GM18861 (cell line): ENCODE results near the gene HERC5.
"Not testable (repeated sequence)": the region's sequence is repeated elsewhere in the genome, so short reads cannot be mapped to it uniquely, and the experiment has no call there.

Source experiments
- ATAC-seq: cut with Tn5 transposase; IDR thresholded peaks from one replicate; pipeline ENCODE4 v1.9.1; 2021; ENCODE audit not compliant: unreplicated experiment

Gene HERC5

DNA sequence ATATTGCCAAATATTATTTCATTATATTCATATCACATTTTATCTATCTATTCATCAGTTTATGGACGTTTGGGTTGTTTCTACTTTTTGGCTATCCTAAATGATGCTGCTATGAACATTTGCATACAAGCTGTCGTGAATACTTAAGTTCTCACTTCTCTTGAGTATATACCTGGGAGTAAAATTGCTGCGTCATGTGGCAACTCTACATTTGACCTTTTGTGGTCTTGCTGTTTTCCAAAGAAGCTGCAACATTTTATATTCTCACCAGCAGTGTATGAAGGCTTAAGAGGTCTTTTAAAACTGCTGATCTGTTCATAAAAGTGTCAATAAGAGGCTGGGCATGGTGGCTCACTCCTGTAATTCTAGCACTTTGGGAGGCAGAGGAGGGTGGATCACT lies 60.9 kb downstream of the HERC5 start:
- no peak for ATAC-seq

DNA sequence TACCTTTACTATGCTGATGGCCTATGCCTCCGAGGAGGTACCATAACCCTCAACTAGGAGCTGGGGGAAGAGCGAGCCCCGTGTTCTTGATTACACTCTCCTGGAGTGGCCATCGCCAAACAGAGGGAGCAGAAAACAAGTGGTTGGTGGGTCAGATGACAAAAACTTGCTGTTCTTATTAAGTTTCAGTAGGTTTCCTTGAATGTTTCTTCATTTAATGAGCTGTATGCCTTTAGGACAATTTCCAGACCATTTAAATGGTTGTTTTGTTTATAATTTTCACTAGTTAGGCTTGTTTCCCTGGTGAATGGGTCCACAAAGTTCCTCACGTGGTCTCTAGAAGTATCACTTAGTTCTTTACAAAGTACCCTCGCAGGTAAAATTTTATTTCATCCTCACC lies 62.0 kb downstream of the HERC5 start:
- no peak for ATAC-seq

DNA sequence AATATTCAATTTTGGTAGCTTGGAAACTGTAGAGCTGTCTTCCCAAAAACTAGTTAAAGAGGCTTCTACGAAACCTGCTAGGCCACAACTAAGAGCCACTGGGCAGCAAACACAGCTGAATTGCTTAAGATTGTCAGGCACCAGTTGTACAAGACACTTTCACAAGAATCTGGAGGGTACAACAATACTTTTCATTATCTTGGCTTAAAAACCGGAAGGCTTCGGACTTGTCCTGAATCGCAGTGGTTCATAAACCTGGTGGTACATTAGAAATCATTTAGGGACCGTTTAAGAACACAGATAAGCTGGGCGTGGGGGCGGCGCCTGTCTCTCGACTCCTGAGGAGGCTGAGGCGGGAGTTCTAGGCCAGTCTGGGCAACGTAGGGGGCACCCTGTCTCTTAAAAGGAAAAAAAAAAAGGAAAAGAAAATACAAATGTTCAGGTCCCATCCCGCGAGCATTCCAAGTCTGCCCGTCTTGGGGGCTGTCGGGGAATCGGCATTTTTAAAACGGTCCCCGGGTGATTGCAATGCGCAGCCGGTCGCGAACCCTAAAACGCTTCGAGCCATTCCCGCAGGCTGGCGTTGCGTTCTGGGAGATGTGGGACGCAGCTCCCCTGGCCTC lies 65.9 kb downstream of the HERC5 start:
- ATAC-seq: no peak

DNA sequence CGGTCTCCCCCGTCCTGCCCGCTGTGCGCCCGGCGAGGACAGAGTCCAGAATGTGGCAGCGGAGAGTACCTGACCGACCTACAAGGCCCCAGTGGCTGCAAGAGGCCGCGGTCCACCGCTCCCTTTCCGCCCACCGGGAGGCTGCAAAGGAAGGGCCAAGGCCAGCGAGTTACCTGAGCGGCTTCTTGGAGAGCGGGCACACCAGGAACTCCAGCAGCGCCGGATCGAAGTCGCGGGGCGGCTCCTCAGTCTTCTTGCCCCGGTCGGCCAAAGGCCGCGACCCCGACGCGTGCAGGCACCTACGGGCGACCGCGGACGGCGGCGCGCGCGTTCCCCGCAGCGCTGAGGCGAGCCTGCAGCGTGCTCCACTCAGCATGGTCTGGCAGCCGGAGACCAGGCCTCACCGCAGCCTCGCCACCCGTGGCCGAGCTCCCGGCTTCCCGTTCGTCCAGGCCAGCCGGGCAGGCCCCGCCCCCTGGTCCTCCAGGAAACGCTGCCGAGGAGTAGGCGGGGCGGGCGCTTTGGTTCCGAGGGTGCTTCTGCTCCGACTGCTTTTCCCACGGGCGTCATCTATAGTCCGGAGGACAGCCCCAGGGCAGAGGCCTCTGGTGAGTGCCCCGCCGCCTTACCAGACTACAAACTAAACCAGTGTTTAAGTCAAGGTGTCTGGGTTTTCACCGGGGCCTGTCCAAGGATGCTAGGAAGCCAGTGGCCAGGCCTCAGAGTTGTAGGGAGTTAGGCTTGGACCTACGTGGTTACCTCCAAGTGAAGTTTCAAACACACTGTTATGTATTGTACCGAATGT lies 66.6 kb downstream of the HERC5 start, which contains the start of gene PYURF:
TSS of gene PYURF (minus strand) at position 452 of the 805 bp plus-strand sequence. CDS start at position 376, 76 bp downstream.
- ATAC-seq: peak; percentile 71

DNA sequence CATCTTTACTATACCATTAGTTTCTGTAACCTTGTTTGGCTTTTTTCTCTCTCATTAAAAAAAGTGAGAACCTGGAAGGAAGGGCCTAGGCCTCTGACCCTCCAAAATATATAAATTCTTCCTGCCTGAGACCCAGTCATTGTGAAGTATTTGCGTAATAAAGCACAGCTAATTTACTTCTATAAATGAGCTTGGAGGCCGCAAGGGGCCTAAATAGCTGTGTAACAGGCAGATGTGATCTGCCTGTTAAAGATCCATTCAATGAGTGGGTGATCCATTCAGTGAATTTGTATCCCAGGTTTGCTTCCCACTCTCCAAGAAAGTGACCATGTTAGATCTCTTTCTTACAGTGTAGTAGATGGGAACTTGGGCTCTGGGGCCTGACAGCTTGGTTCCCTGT lies 67.3 kb downstream of the HERC5 start:
- ATAC-seq: no peak

DNA sequence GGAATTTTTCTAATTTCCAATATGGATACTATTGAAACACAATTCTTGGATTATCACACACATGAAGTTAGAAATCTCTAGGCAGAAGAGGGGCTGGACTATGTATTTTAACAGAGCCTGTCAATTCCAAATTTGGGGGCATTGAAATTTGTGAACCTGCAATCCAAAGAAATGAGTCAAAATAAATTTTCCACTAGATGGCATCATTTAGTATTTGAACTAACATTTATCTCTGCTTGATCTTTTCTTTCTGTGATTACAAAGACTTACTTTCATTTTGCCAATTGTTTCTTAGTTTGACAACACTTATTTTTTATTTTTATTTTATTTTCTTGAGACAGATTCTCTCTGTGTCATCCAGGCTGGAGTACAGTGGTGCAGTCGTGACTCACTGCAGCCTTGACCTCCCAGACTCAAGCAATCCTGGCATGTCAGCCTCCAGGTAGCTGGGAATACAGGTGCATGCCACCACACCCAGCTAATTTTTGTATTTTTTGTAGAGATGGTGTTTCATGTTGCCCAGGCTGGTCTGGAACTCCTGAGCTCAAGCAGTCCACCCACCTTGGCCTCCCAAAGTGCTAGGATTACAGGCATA lies 69.4 kb downstream of the HERC5 start:
- ATAC-seq: no peak

DNA sequence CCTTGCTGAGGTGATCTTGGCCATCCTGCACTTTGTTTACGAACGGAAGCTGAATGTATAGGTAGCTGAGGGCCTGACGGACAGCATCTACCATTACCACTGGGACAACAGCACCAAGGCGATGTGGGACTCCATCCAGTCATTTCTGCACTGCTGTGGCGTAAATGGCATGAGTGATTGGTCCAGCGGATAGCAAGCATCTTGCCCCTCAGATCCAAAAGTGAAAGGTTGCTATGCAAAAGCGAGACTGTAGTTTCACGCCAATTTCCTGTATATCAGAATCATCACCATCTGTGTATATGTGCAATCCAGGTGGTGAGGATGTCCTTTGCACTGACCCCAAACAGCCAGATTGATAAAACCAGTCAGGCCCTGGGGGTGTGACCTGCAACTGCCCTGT lies 70.9 kb downstream of the HERC5 start:
- ATAC-seq: no peak

DNA sequence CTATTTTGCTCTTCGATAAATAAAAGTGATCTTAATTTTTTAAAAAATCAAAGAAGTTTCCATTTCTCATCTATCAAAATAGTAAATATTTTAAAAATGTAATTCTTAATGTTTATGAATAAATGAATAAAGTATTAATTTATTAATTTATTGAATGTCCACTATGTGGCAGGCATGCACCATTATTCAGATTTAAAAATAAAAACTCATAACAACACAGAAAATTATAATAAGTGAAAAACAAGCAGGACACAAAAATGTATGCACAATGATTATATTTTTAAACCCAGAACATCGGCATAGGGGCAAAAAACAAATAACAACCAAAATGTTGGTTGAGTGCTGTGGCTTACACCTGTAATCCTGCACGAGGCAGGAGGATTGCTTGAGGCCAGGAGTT lies 71.9 kb downstream of the HERC5 start:
- no peak for ATAC-seq

DNA sequence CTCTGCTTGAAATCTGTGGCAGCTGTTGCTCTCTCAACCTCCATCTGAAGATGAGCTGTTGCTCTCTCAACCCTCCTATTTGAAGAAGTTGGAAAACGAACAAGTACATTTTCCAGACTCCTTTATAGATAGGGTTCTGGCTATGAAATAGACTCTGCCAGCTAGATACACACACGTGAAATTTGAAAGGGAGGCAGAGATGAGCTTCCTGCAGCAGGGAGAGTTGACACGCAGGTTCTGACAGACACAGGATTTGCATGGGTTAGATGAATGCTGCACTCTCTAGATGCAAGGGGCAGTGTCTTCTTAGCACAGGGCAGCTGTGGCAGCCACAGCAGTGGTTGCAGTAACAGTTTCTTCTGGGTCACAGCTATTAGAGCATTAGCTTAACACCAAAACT lies 74.6 kb downstream of the HERC5 start:
- no peak for ATAC-seq

DNA sequence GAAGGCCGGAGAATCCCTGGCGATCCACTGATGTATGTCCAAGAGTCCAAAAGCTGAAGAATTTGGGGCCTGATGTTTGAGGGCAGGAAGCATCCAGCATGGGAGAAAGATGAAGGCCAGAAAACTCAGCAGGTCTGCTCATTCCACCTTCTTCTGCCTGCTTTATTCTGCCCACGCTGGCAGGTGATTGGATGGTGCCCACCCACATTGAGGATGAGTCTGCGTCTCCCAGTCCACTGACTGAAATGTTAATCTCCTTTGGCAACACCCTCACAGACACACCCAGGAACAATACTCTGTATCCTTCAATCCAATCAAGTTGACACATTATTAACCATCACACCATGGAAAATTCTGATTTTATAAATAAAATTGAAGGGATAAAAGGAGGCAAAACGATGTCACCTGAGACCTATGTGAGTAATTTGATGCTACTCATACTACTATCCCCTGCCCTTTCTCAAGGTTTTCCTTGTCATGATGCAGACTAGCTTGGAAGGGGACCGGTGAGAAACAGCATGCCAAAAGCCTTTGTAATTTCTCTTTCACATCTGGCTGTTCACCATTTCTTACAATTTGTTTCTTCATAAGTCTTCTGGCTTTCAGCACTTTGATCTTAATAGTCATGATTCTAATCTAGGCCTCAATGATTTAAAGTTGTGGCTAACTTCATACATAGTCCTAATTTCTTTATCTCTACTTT lies 76.3 kb downstream of the HERC5 start:
- no peak for ATAC-seq

DNA sequence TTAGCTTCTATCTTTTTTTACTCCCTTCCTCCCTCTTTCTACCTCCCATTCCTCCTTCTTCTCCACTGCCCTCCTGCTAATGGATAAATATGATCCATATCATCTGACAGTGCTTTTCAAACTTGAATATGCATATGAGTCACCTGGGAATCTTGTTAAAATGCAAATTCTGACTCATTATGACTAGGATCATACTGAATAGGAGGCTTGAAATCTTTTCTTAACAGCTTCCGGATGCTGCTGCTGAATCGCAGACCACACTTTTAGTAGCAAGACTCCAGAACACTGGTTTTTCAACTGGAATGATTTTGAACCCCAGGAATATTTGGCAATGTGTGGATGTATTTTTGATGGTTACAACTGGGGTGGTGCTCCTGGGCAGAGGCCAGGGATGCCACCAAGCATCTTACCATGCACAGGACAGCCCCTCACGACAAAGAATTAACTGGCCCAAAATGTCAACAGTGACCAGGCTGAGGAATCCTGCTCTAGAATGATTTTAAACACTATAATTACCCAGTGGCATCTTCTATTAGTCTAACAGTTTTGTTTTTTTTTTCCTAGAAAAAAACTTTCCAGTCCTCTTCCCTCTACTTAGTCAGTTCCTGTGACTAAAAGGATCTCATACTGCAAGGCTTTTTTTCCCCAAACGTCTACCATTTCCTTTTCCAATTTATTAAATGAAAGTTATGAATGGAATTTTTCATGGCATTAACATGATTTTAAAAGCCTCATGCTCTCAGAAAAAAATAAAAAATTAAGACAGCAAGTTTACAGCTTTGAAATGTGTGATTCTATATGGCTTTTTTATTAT lies 77.2 kb downstream of the HERC5 start:
- ATAC-seq: no peak

DNA sequence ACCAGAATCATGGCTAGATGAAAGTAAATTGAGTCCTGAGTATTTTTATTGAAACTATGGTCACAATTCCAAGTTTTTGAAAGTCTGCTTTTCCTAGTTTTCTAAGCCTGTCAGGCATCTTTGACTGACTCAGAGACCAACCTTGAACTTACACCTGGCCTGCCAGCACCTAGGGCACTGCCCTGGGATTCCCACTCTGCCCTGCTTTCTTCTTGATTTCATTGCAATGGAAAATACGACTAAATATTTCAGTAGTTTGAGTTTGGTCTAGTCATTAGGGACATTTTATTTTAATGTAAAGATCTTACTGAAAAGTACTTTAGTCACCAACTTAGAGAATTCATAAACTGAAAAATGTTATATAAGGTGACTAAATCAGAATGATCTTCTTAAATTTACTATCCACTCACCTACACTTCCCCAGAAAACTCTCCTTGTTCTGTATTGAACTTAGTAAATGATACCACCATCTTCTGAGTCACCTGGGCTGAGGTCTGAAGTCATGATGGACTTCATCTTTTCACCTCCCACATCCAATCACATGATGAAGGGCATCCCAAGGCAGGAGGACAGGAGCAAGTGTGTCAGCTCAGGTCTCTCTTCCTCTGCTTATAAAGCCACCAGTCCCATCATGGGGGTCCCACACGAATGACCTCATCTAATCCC lies 78.3 kb downstream of the HERC5 start:
- ATAC-seq: no peak

DNA sequence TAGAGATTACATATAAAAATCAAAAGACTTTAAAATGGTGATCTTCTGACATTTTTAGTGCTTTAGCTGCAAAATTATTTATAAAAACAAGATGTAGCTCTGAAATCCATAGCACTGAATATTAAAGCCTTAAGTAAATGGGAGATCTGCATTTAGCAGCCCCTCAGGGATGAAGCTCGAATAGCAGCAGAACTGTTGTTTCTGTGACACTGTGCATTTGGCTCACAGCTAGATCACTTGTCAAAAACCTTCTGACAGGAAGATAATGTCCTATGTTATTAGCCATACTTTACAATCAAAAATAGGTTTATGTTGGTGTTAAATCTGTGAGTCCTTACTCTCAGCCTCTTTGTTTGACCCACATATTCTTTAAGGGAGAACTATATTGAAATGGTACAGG lies 80.8 kb downstream of the HERC5 start:
- ATAC-seq: no peak

DNA sequence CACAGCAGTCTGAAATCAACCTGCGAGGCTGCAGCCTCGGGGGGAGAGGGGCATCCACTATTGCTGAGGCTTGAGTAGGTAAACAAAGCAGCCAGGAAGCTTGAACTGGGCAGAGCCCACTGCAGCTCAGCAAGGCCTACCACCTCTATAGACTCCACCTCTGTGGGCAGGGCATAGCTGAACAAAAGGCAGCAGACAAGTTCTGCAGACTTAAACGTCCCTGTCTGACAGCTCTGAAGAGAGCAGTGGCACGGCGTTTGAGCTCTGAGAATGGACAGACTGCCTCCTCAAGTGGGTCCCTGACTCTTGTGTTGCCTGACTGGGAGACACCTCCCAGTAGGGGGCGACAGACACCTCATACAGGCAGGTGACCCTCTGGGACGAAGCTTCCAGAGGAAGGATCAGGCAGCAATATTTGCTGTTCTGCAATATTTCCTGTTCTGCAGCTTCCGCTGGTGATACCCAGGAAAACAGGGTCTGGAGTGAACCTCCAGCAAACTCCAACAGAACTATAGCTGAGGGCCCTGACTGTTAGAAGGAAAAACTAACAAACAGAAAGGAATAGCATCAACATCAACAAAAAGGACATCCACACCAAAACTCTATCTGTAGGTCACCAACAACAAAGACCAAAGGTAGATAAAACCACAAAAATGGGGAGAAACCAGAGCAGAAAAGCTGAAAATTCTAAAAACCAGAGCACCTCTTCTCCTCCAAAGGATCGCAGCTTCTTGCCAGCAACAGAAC lies 82.6 kb downstream of the HERC5 start:
- not testable (repeated sequence) for ATAC-seq

DNA sequence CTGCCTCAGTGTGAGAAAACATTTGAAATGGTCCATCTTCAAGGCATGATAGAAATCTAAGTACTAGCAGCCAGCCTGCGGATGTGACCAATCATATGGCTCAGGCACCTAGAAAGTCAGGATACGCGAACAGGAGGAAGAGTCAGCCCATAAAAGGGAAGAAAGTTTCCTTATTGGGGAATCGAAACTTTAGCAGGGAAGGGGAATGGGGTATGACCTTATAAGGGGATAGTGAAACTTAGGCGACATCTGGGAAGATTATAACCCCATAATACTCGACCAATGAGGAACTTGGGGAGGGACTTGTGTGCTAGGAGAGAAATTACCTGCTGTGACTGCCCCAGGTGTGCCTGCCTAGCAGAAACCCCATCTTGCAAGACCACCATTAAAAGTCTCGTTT lies 92.9 kb downstream of the HERC5 start:
- ATAC-seq: no peak
